AG10803 (cell line): ENCODE measurements around the gene MTUS2.

ENCODE experiments used
- DNase-seq: peaks from one replicate; pipeline ENCODE4 v3.0.0; 2010; ENCODE audit warnings: low read depth
- H3K4me3 ChIP-seq: 2 replicates; pipeline ENCODE4 v1.5.1; 2011; ENCODE audit warnings: mild to moderate bottlenecking, low read length, control low read depth
- TF ChIP-seq, protein P1 (sequence below): conservative IDR thresholded peaks from 2 replicates; pipeline ENCODE4 v1.5.1; 2011; ENCODE audit warnings: mild to moderate bottlenecking, low read length, control low read depth, inconsistent platforms

MTUS2 gene

DNA sequence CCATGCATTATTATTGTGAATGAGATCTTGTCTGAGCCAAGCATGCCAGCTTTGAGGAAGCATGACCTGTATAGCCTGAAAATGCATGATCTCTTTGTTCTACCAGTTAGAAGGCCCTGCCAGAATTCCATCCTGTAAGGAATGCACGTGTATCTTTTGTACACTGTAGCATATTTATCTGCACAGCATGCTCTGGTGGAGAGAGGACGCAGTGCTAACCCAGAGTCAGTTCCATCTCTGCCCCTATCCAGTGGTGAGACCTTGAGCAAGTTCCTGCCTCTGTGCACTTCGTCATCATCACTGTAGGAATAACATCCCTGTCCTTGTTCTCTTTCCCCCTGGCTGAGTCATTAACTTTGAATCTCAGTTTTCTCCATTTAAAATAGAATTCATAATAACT is 541.6 kb downstream of the MTUS2 start:
- TF ChIP-seq, protein P1, sequence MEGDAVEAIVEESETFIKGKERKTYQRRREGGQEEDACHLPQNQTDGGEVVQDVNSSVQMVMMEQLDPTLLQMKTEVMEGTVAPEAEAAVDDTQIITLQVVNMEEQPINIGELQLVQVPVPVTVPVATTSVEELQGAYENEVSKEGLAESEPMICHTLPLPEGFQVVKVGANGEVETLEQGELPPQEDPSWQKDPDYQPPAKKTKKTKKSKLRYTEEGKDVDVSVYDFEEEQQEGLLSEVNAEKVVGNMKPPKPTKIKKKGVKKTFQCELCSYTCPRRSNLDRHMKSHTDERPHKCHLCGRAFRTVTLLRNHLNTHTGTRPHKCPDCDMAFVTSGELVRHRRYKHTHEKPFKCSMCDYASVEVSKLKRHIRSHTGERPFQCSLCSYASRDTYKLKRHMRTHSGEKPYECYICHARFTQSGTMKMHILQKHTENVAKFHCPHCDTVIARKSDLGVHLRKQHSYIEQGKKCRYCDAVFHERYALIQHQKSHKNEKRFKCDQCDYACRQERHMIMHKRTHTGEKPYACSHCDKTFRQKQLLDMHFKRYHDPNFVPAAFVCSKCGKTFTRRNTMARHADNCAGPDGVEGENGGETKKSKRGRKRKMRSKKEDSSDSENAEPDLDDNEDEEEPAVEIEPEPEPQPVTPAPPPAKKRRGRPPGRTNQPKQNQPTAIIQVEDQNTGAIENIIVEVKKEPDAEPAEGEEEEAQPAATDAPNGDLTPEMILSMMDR = no peak
- H3K4me3 ChIP-seq = no peak overlapping the region
- DNase-seq = no peak

DNA sequence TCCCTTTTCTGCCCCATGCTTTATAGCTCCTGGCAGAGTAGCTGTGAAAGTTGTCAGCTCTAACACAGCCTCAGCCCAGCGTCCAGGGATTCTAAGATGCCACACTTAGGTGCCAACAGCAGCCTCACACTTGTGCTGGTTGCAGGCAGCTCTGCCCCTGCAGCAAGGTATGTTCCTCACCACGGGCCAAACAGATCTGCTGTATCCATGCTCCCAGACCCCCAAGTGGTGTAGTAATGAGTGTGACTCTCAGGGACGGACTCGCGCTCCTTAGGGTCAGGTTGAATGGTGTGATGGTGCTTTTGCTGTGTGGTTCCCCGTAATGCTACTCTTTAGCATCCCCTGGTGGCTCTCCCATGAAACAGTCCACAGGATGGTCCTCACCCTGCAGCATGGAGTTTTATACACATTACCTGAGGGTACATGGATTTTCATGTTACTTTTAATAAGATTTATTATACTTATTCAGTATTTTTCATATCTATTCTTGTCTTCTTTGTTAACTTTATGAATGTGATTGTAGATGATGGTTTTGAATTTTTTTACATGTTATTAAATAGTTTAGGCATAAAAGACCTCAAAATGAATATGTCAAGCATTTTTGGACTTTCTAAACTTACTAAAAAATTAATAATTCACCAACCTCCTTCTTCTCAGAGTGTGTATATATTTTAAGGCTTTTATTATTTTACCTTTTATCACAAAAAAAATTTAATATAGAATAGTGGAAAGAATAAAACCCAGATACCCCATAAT is 542.9 kb downstream of the MTUS2 start:
- TF ChIP-seq, protein P1 = peak; percentile 98
- no peak overlapping the region for H3K4me3 ChIP-seq
- DNase-seq = peak; percentile 41

DNA sequence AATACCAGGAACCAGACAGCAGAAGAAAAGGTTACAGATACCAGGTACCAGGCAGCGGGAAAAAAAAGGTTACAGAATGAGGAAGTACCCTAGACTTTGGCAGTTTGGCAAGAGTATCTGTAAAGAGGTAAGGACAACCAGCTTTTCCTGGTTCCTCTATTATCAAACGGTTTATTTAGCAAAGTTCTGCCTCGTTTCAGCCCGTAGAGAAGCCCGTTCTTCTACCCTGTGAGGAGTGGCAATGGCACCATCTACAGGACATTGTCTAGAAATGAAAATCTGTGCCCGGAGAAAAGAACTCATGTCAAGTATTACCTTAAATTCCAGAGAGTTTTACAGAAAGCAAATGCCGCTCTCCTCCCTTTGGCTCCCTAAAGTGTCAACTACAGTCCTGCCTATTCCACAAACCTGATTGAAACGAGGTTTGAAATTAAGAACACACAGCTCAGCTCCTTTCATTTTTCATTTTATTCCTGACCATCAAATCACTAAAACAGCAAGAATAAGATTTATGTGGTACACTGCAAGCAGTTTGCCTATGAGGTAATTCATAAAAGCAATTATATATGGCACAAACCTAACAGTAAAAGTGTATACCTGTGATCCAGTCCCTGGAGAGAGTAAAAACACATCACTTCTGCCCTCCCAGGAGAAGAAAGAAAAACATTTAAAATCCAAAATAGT is 549.1 kb downstream of the MTUS2 start:
- TF ChIP-seq, protein P1 = peak; percentile 69
- no peak overlapping the region for H3K4me3 ChIP-seq
- peak; percentile 43 for DNase-seq

DNA sequence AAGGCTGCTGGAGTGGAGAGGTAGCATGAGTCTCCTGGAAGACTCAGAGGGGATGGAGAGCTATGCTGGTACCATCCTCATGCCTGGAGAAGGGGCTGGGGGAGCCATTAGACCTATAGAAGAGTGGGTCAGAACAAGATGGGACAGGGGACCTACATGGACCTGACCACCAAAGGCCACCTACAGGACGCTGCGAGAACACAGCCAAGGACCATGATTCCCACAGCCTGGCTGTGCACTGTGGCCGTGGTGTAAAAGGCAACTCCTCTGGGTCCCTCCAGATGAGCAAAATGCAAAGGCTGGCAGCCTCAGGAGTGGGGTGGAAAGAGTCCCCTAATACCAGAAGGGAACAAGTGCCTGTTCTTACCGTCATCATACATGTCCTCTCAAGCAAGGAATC is 559.1 kb downstream of the MTUS2 start:
- no peak for DNase-seq
- H3K4me3 ChIP-seq = no peak overlapping the region
- TF ChIP-seq, protein P1 = no peak

DNA sequence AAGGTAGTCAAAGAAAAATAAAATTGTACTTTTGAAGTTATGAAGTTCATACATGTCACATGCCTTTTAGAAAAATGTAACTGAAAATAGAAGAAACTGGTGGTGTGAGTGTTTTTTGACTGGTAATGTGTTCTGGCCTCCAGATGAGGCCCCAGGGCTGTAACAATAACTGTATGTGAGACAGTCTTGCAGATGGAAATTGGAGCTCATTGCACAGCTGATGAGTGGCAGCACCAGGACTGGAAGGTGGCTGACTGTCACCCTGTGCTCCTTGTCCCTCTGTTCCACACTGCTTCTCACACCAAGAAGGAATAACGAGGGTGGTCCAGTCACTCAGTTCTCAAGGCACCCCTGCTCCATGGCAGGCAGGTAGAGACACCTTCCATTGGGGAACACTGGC is 559.7 kb downstream of the MTUS2 start:
- no peak for DNase-seq
- no peak overlapping the region for H3K4me3 ChIP-seq
- TF ChIP-seq, protein P1 = no peak

DNA sequence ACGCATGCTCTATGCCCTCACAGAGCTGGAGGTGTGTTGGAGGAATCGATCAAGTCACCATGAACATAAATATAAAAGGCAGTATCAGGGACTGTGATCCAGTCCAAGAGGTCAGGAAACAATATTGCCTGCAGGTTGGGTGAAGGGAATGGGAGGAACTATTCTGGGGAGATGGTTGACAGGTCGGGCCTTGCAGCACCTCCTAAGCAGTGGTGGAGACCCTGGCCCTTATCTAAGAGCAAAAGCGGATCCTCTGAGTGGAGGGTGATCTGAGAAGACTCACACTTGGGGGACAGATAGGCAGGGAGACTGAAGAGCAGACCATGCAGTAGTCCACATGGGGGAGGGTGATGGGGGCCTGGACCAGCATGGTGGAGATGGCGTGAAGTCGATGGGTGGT is 561.9 kb downstream of the MTUS2 start:
- H3K4me3 ChIP-seq = no peak overlapping the region
- no peak for DNase-seq
- TF ChIP-seq, protein P1 = no peak

DNA sequence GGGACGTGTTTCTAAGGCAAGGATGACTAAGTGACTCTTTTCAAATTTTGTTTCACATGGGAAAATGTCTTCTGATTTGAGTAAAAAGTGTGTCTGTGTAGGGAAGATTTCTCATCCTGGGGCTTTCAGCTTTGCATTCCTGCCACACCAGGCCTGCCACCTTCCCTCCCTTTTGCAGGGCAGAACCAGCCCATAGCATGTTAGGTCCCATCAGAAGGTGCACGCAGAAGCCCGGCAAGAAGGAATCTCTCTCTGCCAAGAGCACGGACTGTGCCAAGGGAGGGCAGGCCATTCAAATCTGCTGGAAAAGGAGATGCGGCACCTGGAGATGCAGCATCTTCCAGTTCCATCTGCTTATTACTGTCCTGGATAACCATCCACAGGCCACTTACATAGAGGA is 563.3 kb downstream of the MTUS2 start:
- TF ChIP-seq, protein P1 = no peak
- no peak overlapping the region for H3K4me3 ChIP-seq
- no peak for DNase-seq
